DMS53 treated with DMSO at 0.1 percent for 48 hours (cell line): ENCODE measurements around the gene SMURF2.

Source experiments
- DNase-seq: peaks from one replicate; lab custom pipeline; 2025; ENCODE audit not compliant: unreplicated experiment; lab: John Stamatoyannopoulos, UW

The SMURF2 gene

GRCh38 chr17:64544742-64545141 lies 117.4 kb downstream of the SMURF2 start:
- DNase-seq: no peak

- no peak for DNase-seq
Measured at GRCh38 chr17:64540118-64540776, 121.9 kb downstream of the SMURF2 start.

GRCh38 chr17:64538508-64539130 lies 123.5 kb downstream of the SMURF2 start:
- DNase-seq: no peak

GRCh38 chr17:64537488-64537887 lies 124.6 kb downstream of the SMURF2 start:
- DNase-seq: no peak

- DNase-seq: no peak
Measured at GRCh38 chr17:64536913-64537312, 125.2 kb downstream of the SMURF2 start.

GRCh38 chr17:64535357-64535756 lies 126.8 kb downstream of the SMURF2 start:
- no peak for DNase-seq

GRCh38 chr17:64534187-64534586 lies 127.9 kb downstream of the SMURF2 start:
- DNase-seq: no peak

GRCh38 chr17:64533784-64534183 lies 128.3 kb downstream of the SMURF2 start:
- DNase-seq: no peak

- DNase-seq: no peak
Measured at GRCh38 chr17:64532409-64532808, 129.7 kb downstream of the SMURF2 start.

GRCh38 chr17:64531955-64532371 lies 130.1 kb downstream of the SMURF2 start:
- no peak for DNase-seq

GRCh38 chr17:64529221-64529620 lies 132.9 kb downstream of the SMURF2 start:
- no peak for DNase-seq

- DNase-seq: no peak
Measured at GRCh38 chr17:64527914-64528313, 134.2 kb downstream of the SMURF2 start.

- DNase-seq: no peak
Measured at GRCh38 chr17:64520359-64520758, 141.7 kb downstream of the SMURF2 start.

- no peak for DNase-seq
Measured at GRCh38 chr17:64519601-64520000, 142.5 kb downstream of the SMURF2 start.

- no peak for DNase-seq
Measured at GRCh38 chr17:64515829-64516228, 146.3 kb downstream of the SMURF2 start.

GRCh38 chr17:64515419-64515818 lies 146.7 kb downstream of the SMURF2 start:
- DNase-seq: no peak

- no peak for DNase-seq
Measured at GRCh38 chr17:64509179-64509578, 152.9 kb downstream of the SMURF2 start.

GRCh38 chr17:64508683-64509082 lies 153.4 kb downstream of the SMURF2 start:
- no peak for DNase-seq

- no peak for DNase-seq
Measured at GRCh38 chr17:64507413-64507782, 154.7 kb downstream of the SMURF2 start.

- peak; percentile 88 for DNase-seq
Measured at GRCh38 chr17:64506576-64507412, 155.3 kb downstream of the SMURF2 start, which contains the start of gene CEP95. Gene CEP95 (plus strand): TSS chr17:64506977. CDS start chr17:64507098, 121 bp downstream.

GRCh38 chr17:64506201-64506575 lies 155.9 kb downstream of the SMURF2 start, which contains the start of gene DDX5:
Gene DDX5 (minus strand): TSS chr17:64506289. CDS start chr17:64506119, 170 bp downstream.
- DNase-seq: peak; percentile 88
